Stimulated activated CD4-positive, alpha-beta T cell treated with anti-CD3 and anti-CD28 coated beads, TNF-alpha, amount 100 ng/mL, for 1 hour (primary cell): ENCODE measurements around the gene SIGLEC11.

Experiments used
- DNase-seq, 3 donors: peaks; one replicate each; pipeline ENCODE4 v3.0.0-alpha.2; 2020; ENCODE audit warnings: low read depth in 3 of 3, low spot score in 1 of 3

The SIGLEC11 gene

GRCh38 chr19:49907745-49908446 lies 53.1 kb downstream of the SIGLEC11 start:
- DNase-seq: no peak

GRCh38 chr19:49906879-49907564 lies 54.0 kb downstream of the SIGLEC11 start:
- no peak for DNase-seq

- DNase-seq: no peak
Observed at GRCh38 chr19:49904136-49904535, 56.8 kb downstream of the SIGLEC11 start.
